HL-60 (cell line): ENCODE results near the gene ABI2.

Experiments
- TF ChIP-seq, protein P1 (sequence below): IDR thresholded peaks from one replicate; pipeline ENCODE4 v1.5.1; 2011; ENCODE audit warnings: low read length, control low read depth, inconsistent platforms; ENCODE audit not compliant: insufficient read depth
- TF ChIP-seq, protein P2 (sequence below): IDR thresholded peaks from 2 replicates; pipeline ENCODE4 v1.6.1; 2012; ENCODE audit warnings: low read depth; ENCODE audit not compliant: insufficient replicate concordance

DNA sequence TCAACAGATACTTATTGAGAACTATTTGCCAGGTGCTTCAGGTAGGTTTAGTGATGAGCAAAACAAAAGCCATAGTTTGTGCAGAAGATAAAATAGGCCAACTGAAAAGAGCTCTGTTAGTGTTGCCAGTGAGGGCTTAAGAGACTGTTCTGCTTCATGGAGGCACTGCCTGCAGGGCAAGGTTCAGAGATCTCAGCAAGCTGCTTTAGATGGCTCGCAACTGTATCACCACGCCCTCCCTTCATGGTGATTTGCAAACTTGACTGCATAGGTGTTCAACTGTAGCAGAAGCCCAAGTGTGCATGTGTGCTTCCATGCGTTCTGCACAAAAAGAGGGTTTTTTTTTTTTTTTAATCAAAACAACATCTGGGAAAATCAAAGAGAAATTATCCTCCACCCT is 122.4 kb downstream of the ABI2 start:
- TF ChIP-seq, protein P1, sequence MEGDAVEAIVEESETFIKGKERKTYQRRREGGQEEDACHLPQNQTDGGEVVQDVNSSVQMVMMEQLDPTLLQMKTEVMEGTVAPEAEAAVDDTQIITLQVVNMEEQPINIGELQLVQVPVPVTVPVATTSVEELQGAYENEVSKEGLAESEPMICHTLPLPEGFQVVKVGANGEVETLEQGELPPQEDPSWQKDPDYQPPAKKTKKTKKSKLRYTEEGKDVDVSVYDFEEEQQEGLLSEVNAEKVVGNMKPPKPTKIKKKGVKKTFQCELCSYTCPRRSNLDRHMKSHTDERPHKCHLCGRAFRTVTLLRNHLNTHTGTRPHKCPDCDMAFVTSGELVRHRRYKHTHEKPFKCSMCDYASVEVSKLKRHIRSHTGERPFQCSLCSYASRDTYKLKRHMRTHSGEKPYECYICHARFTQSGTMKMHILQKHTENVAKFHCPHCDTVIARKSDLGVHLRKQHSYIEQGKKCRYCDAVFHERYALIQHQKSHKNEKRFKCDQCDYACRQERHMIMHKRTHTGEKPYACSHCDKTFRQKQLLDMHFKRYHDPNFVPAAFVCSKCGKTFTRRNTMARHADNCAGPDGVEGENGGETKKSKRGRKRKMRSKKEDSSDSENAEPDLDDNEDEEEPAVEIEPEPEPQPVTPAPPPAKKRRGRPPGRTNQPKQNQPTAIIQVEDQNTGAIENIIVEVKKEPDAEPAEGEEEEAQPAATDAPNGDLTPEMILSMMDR = no peak
- TF ChIP-seq, protein P2, sequence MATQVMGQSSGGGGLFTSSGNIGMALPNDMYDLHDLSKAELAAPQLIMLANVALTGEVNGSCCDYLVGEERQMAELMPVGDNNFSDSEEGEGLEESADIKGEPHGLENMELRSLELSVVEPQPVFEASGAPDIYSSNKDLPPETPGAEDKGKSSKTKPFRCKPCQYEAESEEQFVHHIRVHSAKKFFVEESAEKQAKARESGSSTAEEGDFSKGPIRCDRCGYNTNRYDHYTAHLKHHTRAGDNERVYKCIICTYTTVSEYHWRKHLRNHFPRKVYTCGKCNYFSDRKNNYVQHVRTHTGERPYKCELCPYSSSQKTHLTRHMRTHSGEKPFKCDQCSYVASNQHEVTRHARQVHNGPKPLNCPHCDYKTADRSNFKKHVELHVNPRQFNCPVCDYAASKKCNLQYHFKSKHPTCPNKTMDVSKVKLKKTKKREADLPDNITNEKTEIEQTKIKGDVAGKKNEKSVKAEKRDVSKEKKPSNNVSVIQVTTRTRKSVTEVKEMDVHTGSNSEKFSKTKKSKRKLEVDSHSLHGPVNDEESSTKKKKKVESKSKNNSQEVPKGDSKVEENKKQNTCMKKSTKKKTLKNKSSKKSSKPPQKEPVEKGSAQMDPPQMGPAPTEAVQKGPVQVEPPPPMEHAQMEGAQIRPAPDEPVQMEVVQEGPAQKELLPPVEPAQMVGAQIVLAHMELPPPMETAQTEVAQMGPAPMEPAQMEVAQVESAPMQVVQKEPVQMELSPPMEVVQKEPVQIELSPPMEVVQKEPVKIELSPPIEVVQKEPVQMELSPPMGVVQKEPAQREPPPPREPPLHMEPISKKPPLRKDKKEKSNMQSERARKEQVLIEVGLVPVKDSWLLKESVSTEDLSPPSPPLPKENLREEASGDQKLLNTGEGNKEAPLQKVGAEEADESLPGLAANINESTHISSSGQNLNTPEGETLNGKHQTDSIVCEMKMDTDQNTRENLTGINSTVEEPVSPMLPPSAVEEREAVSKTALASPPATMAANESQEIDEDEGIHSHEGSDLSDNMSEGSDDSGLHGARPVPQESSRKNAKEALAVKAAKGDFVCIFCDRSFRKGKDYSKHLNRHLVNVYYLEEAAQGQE = no peak
